ENCODE results near the gene DPY19L1.

- TF ChIP-seq CTCF (conservative IDR thresholded peaks at IDR 0.05; ENCODE audit: low read depth, low read length) (no peak), EZH2 (IDR thresholded peaks at IDR 0.05; ENCODE audit: borderline replicate concordance, low read depth, low read length, poor library complexity, severe bottlenecking) (no peak)
Observed at GRCh38 chr7:34928560-34928959, 108.7 kb downstream of the DPY19L1 start.

All from A673 (cell line).